ENCODE measurements around the gene TPBGL.

Gene TPBGL

DNA sequence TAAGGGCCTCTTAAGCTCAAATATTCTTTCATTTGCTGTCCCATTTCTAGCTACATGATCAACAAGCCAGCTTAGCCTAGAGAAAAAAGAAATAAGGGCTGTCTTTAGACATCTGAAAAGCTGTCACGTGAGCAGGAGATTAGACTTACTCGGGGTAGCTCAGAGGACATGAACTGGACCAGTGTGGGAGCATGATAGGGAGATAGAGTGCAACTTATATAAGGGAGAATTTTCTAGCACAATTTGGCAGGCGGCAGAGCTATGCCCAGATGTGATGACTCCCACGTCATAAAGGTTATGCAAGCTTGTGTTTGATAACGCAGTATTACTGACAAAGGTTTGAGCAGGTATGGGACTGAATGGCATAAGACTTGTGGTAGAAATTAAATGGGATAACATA is 28.2 kb upstream of the TPBGL start:
- no peak for DNase-seq (ENCODE audit: low spot score)

DNA sequence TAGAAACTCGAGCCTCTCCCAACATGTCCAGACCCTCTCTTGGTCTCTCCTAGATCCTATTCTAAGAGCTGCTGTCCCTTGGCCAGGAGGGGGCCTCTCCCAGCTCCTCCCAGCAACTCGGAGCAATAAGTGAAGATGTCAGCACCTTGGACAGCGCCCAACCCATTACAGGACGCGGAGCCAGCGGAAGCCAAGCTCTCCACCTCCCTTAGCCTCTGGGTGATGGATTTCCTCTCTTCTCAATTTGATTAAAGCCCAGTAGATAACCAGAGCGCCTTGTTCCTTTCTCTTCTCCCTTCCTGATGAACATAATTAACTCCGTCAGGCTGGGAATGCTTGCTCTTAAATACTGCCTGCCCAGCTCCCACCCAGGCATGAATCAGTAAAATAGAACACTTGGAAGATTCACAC is 26.2 kb upstream of the TPBGL start:
- peak; percentile 69 for DNase-seq (ENCODE audit: low spot score)

DNA sequence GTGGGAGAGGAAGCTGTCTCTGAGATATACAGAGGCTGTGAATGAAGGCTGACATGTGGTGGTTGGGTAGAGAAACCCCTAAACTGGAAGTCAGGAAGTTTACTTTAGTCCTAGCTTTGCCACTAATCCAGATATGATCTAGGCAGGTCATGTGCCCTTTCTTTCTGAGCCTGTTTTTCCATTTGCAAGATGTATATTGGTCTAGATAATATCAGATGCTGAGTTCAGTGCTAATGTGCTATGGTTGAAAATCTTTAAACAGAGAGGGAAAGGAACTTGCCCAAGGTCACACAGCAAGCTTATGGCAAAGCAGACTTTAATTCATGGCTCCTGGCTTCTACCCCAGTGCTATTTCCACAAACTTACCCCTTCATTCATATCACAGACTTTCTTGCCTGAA is 25.7 kb upstream of the TPBGL start:
- DNase-seq (ENCODE audit: low spot score) = no peak

DNA sequence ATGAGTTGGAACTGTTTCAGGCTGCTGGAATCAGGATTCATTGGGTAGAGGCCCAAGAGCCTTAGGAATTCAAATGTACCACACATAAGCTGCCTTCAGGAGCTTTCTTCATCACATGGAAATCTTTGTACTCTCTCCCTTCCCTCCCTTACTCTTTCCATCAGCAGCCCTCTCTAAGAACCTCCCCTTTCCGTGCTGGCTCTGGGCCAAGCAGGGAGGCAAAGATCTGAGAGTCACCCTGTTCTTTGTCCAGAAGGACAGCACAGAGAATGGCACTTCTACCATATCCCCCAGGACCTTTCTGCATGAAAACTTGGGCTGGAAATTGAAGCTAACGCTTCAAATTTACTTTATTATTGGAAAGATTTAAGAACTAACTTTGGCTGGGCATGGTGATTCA is 20.7 kb upstream of the TPBGL start:
- no peak for DNase-seq (ENCODE audit: low spot score)

DNA sequence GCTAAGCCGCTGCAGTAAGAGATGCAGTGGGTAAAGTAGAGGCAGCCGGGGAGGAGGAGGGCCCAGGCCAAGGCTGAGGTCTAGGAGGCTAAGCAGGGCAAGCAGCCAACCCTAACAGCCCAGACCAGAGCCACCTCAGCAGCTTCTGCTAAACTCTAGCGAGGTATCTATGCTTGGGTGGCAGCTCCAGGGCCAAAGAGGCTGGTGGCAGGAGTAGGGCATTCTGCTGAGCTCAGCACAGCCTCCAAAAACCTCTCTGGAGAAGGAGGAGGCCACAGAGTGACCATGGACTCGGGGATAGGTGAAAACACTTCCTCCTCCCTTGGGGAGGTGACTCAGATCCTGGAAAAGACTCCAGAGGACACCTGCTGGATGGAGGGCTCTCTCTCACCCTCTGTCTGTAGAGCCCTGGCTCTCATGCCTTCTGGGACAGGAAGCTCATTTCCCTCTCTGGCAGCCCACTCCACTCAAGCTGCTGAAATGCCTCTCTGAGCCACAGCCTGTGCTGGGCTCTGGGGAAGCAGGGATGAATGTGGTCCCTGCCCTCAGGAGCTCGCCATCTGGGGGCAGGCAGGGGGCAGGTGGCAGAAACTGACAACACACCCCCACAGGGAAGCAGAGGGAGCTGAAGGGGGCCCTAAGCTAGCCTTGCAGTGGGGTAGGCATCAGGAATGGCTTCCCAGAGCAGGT is 16.5 kb upstream of the TPBGL start:
- no peak for DNase-seq (ENCODE audit: low spot score)

DNA sequence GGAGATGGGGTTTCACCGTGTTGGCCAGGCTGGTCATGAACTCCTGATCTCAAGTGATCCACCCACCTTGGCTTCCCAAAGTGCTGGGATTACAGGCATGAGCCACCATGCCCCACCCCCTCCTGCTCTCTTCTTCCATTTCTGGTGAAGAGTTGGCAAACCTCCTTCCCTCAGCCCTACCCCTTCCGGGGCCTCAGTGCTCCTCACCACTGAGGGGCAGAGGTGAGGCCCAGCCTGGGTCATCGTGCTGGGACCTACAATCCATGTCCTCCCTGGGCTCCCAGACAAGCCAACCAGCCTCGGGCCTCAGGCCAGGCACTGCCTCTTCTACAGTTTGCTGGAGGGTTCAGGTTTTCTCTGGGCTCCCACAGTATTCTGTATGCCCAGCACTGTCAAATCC is 14.8 kb upstream of the TPBGL start:
- no peak for DNase-seq (ENCODE audit: low spot score)

DNA sequence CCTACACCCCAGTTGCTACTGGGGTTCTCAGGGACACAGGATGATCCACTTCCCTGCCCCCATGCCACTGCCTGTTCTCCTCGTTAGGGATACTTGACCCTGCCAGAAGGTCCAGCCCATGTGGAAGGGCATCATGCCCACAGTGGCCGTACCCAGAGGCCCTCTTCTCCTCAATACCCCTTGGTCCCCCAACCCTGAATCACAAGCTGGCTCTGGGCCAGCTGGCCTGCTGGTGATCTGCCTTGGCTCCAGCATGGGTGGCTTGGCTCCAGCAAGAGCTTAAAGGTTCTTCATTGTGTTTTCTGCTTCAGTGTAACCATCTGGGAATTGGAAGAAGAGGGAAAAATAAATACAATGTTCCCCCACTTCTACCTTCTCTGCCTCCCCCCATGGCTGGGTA is 11.1 kb upstream of the TPBGL start:
- no peak for DNase-seq (ENCODE audit: low spot score)

DNA sequence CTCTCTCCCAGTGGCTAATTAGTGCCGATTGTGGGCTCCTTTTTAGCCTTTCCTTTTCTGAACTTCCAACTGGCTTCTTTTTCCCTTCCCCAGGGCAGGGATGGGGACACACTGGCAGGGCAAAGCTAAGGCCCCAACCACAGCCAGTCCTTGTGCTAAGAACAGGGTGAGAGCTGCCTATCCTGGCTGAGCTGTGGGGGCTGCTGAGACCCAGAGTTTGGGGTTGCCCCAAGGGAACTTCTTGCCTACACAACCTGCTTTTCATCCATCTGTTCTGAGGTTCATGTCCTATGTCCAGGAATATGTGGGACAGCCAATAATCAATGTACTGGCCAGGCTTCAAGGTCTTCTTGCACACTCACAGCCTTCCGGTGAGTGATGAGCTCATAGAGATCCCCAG is 10.0 kb upstream of the TPBGL start:
- no peak for DNase-seq (ENCODE audit: low spot score)

DNA sequence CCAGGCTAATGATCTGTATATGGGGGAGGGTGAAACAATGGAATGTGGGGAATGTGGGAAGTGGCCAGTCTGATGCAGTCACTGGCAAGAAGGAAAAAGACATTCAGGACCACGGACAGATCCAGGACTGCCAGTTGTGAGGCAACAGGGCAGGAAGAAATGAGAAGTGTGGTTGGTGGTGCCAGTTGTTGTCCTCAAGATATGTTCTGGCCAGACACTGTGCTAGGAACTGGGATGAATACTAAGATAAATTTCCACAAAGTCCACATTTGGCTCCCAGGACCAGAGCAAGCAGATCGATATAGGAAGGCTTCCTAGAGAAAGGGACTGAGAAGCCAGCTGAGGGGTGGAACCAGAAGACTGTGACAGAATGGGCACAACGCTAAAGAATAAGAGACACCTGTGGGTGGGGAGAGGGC is 6.8 kb upstream of the TPBGL start:
- peak; percentile 42 for DNase-seq (ENCODE audit: low spot score)

DNA sequence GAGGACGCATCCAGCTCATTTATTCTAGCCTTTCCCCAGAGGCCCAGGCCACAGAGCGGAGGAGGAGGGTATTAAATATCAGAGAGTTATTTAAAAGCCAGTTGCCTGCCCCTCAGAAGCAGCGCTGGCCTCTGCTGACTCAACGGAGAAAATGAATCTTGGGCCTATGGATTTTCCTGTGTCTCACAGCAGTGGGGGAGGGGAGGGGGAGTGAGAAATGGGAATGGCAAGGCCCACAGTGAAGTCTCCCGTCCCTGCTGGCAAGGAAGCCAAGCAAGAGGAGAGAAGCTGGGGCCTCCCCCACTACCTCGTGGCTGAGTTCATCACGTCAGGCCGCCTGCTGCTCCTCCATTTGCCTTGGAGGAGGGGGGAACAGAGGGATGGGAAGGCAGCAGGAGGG is 4.5 kb upstream of the TPBGL start:
- no peak for DNase-seq (ENCODE audit: low spot score)

DNA sequence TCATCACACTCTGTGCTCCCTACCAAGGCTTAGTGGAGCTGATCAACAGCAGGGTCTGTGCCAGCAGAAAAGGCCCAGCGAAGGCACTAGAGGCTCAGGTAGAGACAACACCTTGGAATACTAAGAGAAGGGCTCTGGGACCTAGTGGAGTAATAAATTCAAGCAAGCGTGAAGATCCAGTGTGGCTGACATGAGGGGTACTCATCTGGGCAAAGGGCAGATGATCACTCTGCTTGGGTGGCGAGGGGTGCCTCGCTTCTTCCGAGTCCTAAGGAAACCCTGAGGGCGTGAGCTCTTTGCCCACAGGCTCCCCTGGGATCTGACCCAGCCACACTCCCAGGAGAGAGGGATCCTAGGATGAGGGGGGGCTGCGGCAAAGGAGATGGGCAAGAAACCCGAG is 3.5 kb upstream of the TPBGL start:
- no peak for DNase-seq (ENCODE audit: low spot score)

DNA sequence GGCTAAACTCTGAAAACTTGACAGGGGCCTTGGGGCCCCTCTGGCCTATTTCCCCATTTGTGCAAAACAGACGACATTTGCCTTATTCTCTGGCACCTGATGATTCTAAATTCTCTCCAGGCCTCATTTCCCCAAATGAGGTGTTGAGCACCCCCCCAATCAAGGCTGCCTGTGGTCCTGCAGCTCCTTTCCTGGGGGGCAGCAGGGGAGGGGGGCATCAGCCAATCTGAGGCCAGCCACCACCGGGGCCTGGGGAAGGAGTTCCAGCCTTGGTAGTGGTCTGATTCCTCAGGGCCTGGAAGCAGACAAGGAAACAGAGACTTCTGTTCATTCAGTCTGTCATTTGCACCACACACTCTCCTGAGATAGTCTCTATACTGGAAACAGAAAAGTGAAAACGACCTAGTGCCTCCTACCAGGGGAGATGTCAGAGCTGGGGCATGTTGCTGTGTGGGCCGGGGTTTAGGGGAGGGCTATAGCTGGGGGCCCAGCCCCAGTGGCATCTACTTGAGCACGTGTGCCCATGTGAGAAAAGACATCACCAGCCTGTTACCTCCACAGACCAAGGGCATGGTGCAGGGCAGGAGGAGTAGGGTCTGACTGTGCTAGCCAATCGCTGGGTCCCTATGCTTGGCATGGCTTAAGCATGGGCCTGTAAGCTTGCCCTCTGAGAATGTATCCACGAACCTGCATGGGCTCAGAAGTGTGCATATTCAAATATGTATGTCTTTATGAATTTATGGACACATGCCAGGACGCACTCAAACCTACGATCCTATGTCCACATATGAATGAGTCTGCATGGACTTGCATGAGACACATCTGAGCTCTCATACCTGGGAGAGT is 1.8 kb upstream of the TPBGL start:
- no peak for DNase-seq (ENCODE audit: low spot score)

DNA sequence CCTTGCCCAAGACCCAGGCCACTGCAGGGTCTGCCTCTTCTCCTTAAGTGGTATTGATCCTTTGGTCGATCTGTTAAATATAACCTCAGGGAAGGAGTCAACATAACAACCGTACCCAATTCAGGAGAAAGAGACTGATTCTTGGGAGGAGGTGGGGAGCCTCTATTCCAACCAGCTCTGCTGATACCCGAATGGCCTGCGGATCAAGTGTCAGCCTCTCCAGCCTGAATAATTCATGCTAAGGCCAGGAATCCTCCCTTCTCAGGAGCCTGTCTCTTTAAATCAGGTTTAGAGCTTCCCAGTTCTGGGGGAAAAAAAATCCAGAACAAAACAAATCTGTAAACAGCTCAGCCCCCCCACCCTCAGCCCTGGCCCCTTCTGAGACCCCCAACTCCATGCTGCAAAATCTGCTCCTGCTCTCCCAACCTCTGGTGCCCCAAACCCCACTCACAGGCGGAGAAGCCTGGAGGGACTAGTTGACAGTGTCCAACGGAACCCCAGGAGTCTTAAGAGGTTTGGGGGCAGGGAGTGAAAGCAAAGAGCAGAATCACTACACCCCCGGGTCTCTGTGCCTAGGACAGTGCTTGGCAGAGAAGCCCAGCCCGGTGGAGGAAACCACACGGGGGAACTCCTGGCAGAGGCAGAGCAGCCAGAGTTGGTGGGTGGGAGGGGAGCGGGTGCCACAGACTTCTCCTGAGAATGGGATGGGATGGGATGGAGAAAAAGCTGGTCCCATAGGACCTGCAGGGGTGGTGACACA is 863 bp upstream of the TPBGL start:
- no peak for DNase-seq (ENCODE audit: low spot score)

DNA sequence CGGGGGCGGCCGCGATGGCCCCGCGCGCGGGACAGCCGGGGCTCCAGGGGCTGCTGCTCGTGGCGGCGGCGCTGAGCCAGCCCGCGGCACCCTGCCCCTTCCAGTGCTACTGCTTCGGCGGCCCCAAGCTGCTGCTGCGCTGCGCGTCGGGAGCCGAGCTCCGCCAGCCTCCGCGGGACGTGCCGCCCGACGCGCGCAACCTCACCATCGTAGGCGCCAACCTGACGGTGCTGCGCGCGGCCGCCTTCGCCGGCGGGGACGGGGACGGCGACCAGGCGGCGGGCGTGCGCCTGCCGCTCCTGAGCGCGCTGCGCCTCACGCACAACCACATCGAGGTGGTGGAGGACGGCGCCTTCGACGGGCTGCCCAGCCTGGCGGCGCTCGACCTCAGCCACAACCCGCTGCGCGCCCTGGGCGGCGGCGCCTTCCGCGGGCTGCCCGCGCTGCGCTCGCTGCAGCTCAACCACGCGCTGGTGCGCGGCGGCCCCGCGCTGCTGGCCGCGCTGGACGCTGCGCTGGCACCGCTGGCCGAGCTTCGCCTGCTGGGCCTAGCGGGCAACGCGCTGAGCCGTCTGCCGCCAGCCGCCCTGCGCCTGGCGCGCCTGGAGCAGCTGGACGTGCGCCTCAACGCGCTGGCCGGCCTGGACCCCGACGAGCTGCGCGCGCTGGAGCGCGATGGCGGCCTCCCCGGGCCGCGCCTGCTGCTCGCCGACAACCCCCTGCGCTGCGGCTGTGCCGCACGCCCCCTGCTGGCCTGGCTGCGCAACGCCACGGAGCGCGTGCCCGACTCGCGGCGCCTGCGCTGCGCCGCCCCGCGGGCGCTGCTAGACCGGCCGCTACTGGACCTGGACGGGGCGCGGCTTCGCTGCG is 697 bp downstream of the TPBGL start:
- peak; percentile 96 for DNase-seq (ENCODE audit: low spot score)

DNA sequence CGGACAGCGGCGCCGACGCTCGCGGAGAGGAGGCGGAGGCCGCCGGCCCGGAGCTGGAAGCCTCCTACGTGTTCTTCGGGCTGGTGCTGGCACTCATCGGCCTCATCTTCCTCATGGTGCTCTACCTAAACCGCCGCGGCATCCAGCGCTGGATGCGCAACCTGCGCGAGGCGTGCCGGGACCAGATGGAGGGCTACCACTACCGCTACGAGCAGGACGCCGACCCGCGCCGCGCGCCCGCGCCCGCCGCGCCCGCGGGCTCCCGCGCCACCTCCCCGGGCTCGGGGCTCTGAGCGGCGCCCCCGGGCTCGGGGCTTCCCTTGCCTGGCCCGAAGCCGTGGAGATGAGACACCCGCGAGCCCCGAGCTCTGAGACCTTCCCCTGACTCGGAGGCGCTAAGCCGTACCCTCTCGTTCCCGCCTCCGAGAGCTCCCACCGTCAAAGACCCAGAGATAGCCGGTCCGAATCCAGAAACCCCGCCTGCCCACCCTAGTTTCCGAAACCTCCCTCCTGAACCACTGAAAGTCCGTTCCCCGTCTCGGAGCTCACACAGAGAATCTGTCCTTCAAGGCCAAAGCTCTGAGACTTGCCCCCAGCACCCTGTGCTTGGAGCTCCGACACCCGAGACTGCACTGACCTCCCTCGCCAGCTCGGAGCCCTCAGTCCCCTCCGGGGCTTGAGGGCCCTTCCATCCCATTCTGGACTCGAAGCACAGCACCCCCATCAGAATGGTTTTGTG is 1.5 kb downstream of the TPBGL start:
- DNase-seq (ENCODE audit: low spot score) = no peak

DNA sequence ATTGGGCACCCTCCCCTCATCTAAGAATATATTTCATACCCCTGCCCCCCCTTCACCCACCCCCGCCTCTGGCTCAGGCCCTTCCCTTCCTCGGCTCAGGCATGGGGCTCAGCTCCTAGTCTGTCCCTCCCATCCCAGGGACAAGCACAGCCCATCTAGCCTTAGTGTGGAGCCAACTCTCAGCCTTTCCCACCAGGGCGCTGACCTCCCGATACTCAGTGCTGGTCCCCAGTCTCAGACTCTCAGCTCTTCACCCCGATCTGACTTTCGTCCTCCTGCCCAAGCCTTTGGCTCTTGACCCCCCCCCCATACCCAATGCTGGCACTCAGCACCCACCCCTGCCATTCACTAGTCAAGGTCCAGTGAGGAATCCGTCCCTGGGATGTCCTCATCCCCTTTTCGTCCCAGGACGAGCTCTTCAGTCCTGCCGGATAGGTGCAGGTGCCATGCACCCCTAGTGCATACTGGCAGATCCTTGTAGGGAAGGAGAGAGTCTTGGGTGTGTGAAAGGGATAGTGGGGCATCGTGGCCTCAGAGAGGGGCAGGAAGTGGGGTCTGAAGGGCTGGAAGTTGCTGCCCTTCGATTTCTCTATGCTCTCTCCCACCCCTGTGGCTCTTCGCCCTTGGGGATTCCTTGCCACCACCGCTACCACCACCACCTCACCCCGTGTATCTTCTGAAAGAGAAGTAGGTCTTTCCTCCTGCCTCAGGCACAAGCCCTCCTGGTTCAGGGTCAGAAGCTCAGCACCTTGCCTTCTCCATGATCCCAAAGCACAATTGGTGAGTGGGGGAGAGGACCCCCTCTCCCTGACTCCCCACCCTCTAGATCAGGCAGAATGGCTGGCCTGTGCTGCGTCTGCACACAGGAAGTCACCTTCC is 2.4 kb downstream of the TPBGL start:
- no peak for DNase-seq (ENCODE audit: low spot score)

DNA sequence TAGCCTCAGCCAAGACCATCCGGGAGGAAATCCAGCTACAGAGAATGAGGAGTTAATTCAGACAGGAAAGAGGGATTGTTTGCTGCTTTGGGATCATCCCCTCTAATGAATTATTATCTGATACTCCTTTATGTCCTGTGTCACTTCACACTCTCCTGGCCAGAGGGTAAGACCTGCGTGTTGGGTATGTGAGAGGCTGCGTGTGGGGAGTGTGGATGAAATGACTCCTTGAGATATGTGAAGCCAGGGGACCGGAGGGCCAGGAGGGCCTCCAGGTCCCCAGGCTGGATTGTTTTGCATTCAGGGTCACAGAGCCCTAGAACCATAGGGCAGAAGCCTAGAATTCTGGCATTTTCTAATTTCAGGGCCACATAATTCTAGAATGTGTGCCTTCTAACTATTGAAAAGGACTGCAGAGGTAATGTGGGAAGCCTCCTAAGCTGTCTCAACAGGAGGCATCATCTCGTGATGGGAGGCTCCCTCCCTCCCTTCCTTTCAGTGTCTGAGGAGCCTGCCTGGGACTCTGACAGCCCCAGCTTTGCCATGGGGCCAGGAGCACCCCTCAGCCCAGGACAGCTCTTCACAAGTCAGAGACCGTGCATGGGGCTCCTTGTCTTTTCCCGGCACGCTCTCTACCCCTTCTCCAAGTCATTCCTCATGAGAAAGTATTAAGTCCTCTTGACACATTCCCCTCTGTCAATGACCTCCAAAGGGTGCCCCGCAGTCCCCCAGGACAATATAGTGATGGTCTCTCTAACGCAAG is 3.7 kb downstream of the TPBGL start:
- no peak for DNase-seq (ENCODE audit: low spot score)

DNA sequence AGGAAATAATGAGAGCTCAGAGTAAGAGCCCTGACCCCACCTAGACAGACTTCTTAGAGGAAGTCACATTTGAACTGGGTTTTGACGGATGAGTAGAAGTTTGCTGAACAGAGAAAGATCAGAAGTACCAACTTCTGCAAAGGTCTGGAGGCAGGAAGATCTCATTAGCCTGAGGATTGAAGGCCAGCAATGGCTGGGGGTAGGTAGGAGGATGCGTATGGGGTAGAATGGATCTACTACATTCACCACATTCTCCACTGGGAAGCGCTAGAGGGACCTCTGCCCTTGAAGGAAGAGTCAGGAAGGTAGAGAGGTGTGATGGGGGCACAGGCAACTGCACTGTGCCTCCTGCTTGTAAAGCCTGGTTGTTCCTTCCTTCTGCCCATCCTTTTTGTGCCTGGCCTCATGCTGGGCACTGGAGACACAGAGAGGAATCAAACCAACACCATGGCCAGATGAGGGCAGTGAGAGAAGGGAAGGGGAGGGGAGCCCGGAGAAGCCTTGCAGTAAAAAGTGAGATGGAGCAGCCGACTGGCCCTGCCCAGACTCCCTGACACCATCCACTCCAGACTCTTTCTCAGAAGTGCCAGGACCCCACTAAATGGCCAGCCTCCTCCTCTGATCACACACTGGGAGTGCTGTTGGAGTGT is 4.9 kb downstream of the TPBGL start:
- no peak for DNase-seq (ENCODE audit: low spot score)

All from hepatic stellate cell (primary cell).